ENCODE results near the gene CCL28.

- TF ChIP-seq POLR2A (IDR thresholded peaks at IDR 0.05) (no peak), CTCF (IDR thresholded peaks at IDR 0.05) (no peak)
Observed at GRCh38 chr5:43338862-43339261, 73.3 kb downstream of the CCL28 start.

All from heart left ventricle (tissue), 13 donors.